Hepatocyte (in vitro differentiated cells): ENCODE results near the gene SREBF1. TPM values are rescaled to one million over a fixed set of nuclear protein-coding genes. Genes with fewer than 3 reads are reported as not detected.

Experiments used
- DNase-seq: peaks from one replicate; pipeline ENCODE4 v3.0.0-alpha.2; 2016; ENCODE audit warnings: low spot score
- H2AFZ ChIP-seq: fragments of 200-600 bp; sonication (generic); 2 replicates; pipeline ENCODE4 v1.6.0; 2016; ENCODE audit warnings: antibody characterized with exemption, mild to moderate bottlenecking
- H3K27ac ChIP-seq: fragments of 200-600 bp; sonication (generic); 2 replicates; pipeline ENCODE4 v1.5.1; 2016; ENCODE audit warnings: mild to moderate bottlenecking
- H3K27me3 ChIP-seq: fragments of 200-600 bp; sonication (generic); 2 replicates; pipeline ENCODE4 v1.6.1; 2016
- H3K36me3 ChIP-seq: fragments of 200-600 bp; sonication (generic); replicated peaks from 2 replicates; pipeline ENCODE4 v1.5.1; 2016; ENCODE audit warnings: low read depth; ENCODE audit not compliant: insufficient read depth
- H3K4me1 ChIP-seq: fragments of 200-600 bp; sonication (generic); 2 replicates; pipeline ENCODE4 v1.5.1; 2016; ENCODE audit warnings: mild to moderate bottlenecking, moderate library complexity; ENCODE audit not compliant: insufficient read depth
- H3K4me2 ChIP-seq: fragments of 200-600 bp; sonication (generic); 2 replicates; pipeline ENCODE4 v1.6.0; 2016
- H3K4me3 ChIP-seq: fragments of 200-600 bp; sonication (generic); 2 replicates; pipeline ENCODE4 v1.5.1; 2016; ENCODE audit warnings: mild to moderate bottlenecking
- H3K79me2 ChIP-seq: fragments of 200-600 bp; sonication (generic); 2 replicates; pipeline ENCODE4 v1.6.0; 2017; ENCODE audit warnings: mild to moderate bottlenecking
- H3K9me2 ChIP-seq: fragments of 200-600 bp; sonication (generic); replicated peaks from 2 replicates; pipeline ENCODE4 v1.6.0; 2017; ENCODE audit warnings: mild to moderate bottlenecking; ENCODE audit not compliant: insufficient read depth
- H3K9me3 ChIP-seq: fragments of 200-600 bp; sonication (generic); 2 replicates; pipeline ENCODE4 v1.5.1; 2016; ENCODE audit warnings: low read depth, mild to moderate bottlenecking
- H4K20me1 ChIP-seq: fragments of 200-600 bp; sonication (generic); 2 replicates; pipeline ENCODE4 v1.6.0; 2016; ENCODE audit warnings: mild to moderate bottlenecking; ENCODE audit not compliant: insufficient read depth, poor library complexity, severe bottlenecking
- CTCF ChIP-seq: fragments of 200-600 bp; sonication (generic); IDR thresholded peaks from 2 replicates; pipeline ENCODE4 v1.5.1; 2016; ENCODE audit warnings: antibody characterized with exemption, mild to moderate bottlenecking; ENCODE audit not compliant: poor library complexity
- EZH2 ChIP-seq: fragments of 200-600 bp; sonication (generic); IDR thresholded peaks from 2 replicates; pipeline ENCODE4 v1.6.1; 2016; ENCODE audit warnings: antibody characterized with exemption, mild to moderate bottlenecking, borderline replicate concordance
- EZH2phosphoT487 ChIP-seq: fragments of 200-600 bp; sonication (generic); IDR thresholded peaks from one replicate; pipeline ENCODE4 v1.6.1; 2018; ENCODE audit warnings: antibody characterized with exemption, mild to moderate bottlenecking, low read depth, moderate library complexity; ENCODE audit not compliant: unreplicated experiment, severe bottlenecking
- WGBS: methylation state at CpG from one replicate; pipeline ENCODE4 v1.1.6; 2016; ENCODE audit warnings: low lambda C conversion rate; ENCODE audit errors: missing lambda C conversion rate; 5-methylcytosine and 5-hydroxymethylcytosine counted together
- polyA plus RNA-seq: library from polyadenylated mRNA; unstranded; fragments of >200 nt; fragmentation: Nextera tagmentation; extraction: Ambion mirVana; gene quantifications from 2 replicates; pipeline ENCODE4 v1.2.1, GENCODE V29; 2016
- total RNA-seq: library from RNA; depleted of rRNA; stranded (reverse); fragments of >200 nt; gene quantifications from 2 replicates; pipeline ENCODE4 v1.2.3, GENCODE V29; 2014

SREBF1 gene
- total and polyA plus RNA-seq, 2 experiments from 2014 or later = 57.1 to 140 TPM

GRCh38 chr17:17798010-17798556, 38.7 kb downstream of the SREBF1 start:
- Histone ChIP-seq H3K9me3 (no peaks in the 10 kb centered on the region), H3K4me3 (no peak overlapping the region), H3K36me3 (no peaks in the 10 kb centered on the region), H3K27ac (no peak overlapping the region), H3K79me2 (peaks cover 11% of the 10 kb centered on the region), H3K4me2 (no peak overlapping the region), H3K4me1 (peaks cover 1% of the 10 kb centered on the region), H3K27me3 (no peaks in the 10 kb centered on the region), H2AFZ (no peak overlapping the region), H4K20me1 (peaks cover 41% of the 10 kb centered on the region), H3K9me2 (no peaks in the 10 kb centered on the region)
- 96% methylated on average over 24 of the region's 25 CpGs for WGBS
- no peak for TF ChIP-seq CTCF
- no peak for DNase-seq

- DNase-seq = no peak
These were observed 39.5 kb downstream of the SREBF1 start for GRCh38 chr17:17797119-17797809.

GRCh38 chr17:17796787-17797061, 40.1 kb downstream of the SREBF1 start:
- no peaks in the 10 kb centered on the region for H3K36me3 ChIP-seq
- H3K4me1 ChIP-seq = peaks cover 15% of the 10 kb centered on the region
- H3K9me2 ChIP-seq = no peaks in the 10 kb centered on the region
- peaks cover 17% of the 10 kb centered on the region for H3K79me2 ChIP-seq
- H2AFZ ChIP-seq = no peak overlapping the region
- H3K27ac ChIP-seq = no peak overlapping the region
- H3K4me2 ChIP-seq = no peak overlapping the region
- no peak for DNase-seq
- TF ChIP-seq EZH2 = no peak
- no peak for TF ChIP-seq EZH2phosphoT487
- no peak for TF ChIP-seq CTCF
- peaks cover 53% of the 10 kb centered on the region for H4K20me1 ChIP-seq
- no peak overlapping the region for H3K4me3 ChIP-seq
- H3K9me3 ChIP-seq = no peaks in the 10 kb centered on the region
- H3K27me3 ChIP-seq = no peaks in the 10 kb centered on the region
- 96% methylated on average over 13 of the region's 13 CpGs for WGBS

More at GRCh38 chr17:17797119-17797809, 39.5 kb downstream of the SREBF1 start:
- H3K4me3 ChIP-seq = no peak overlapping the region
- no peak overlapping the region for H2AFZ ChIP-seq
- H3K79me2 ChIP-seq = peaks cover 12% of the 10 kb centered on the region
- H3K27ac ChIP-seq = no peak overlapping the region
- peaks cover 10% of the 10 kb centered on the region for H3K4me1 ChIP-seq
- no peak overlapping the region for H3K4me2 ChIP-seq
- H4K20me1 ChIP-seq = peaks cover 48% of the 10 kb centered on the region
- H3K27me3 ChIP-seq = no peaks in the 10 kb centered on the region
- 96% methylated on average over 30 of the region's 30 CpGs for WGBS
- H3K9me3 ChIP-seq = no peaks in the 10 kb centered on the region
- TF ChIP-seq EZH2 = no peak
- no peaks in the 10 kb centered on the region for H3K36me3 ChIP-seq
- H3K9me2 ChIP-seq = no peaks in the 10 kb centered on the region

GRCh38 chr17:17795946-17796786, 40.6 kb downstream of the SREBF1 start:
- no peak overlapping the region for H2AFZ ChIP-seq
- no peaks in the 10 kb centered on the region for H3K36me3 ChIP-seq
- no peak overlapping the region for H3K4me3 ChIP-seq
- no peak overlapping the region for H3K4me2 ChIP-seq
- H3K4me1 ChIP-seq = peaks cover 18% of the 10 kb centered on the region
- H3K27ac ChIP-seq = no peak overlapping the region
- TF ChIP-seq EZH2 (no peak), EZH2phosphoT487 (no peak), CTCF (no peak)
- 99% methylated on average over 33 of the region's 40 CpGs for WGBS
- no peaks in the 10 kb centered on the region for H3K9me3 ChIP-seq
- no peaks in the 10 kb centered on the region for H3K9me2 ChIP-seq
- H3K27me3 ChIP-seq = no peaks in the 10 kb centered on the region
- H4K20me1 ChIP-seq = peaks cover 59% of the 10 kb centered on the region
- no peak for DNase-seq
- H3K79me2 ChIP-seq = peaks cover 23% of the 10 kb centered on the region
